ENCODE data around the gene ARHGAP22.

The ARHGAP22 gene

GRCh38 chr10:48495282-48496045, 109.4 kb downstream of the ARHGAP22 start:
- no peak for DNase-seq

GRCh38 chr10:48494611-48495010, 110.3 kb downstream of the ARHGAP22 start:
- DNase-seq, result no peak

GRCh38 chr10:48494073-48494472, 110.8 kb downstream of the ARHGAP22 start:
- no peak for DNase-seq

GRCh38 chr10:48493083-48493871, 111.6 kb downstream of the ARHGAP22 start:
- no peak for DNase-seq

- no peak for DNase-seq
Measured at GRCh38 chr10:48492201-48492600, 112.7 kb downstream of the ARHGAP22 start.

GRCh38 chr10:48491392-48492139, 113.3 kb downstream of the ARHGAP22 start:
- no peak for DNase-seq

GRCh38 chr10:48490946-48491345, 113.9 kb downstream of the ARHGAP22 start:
- no peak for DNase-seq

GRCh38 chr10:48490571-48490940, 114.3 kb downstream of the ARHGAP22 start:
- no peak for DNase-seq

GRCh38 chr10:48489099-48489498, 115.8 kb downstream of the ARHGAP22 start:
- DNase-seq, result no peak

- DNase-seq, result no peak
Measured at GRCh38 chr10:48487244-48487643, 117.6 kb downstream of the ARHGAP22 start.

- no peak for DNase-seq
Measured at GRCh38 chr10:48485711-48486110, 119.2 kb downstream of the ARHGAP22 start.

- no peak for DNase-seq
Measured at GRCh38 chr10:48484911-48485310, 120.0 kb downstream of the ARHGAP22 start.

- DNase-seq, result no peak
Measured at GRCh38 chr10:48482207-48482606, 122.7 kb downstream of the ARHGAP22 start.

GRCh38 chr10:48481385-48481784, 123.5 kb downstream of the ARHGAP22 start:
- DNase-seq, result no peak

- no peak for DNase-seq
Measured at GRCh38 chr10:48480397-48481374, 124.2 kb downstream of the ARHGAP22 start.

GRCh38 chr10:48478980-48479811, 125.7 kb downstream of the ARHGAP22 start:
- DNase-seq, result no peak

GRCh38 chr10:48478469-48478868, 126.4 kb downstream of the ARHGAP22 start:
- DNase-seq, result no peak

- no peak for DNase-seq
Measured at GRCh38 chr10:48477616-48478015, 127.3 kb downstream of the ARHGAP22 start.

- DNase-seq, result no peak
Measured at GRCh38 chr10:48477141-48477540, 127.7 kb downstream of the ARHGAP22 start.

- no peak for DNase-seq
Measured at GRCh38 chr10:48476279-48476982, 128.4 kb downstream of the ARHGAP22 start.

GRCh38 chr10:48475943-48476278, 129.0 kb downstream of the ARHGAP22 start:
- no peak for DNase-seq
